HG02763 (cell line): Measurements from ENCODE around the gene ZAR1.
"Not testable (repeated sequence)": the region's sequence is repeated elsewhere in the genome, so short reads cannot be mapped to it uniquely, and the experiment has no call there.

Source experiments
- ATAC-seq: cut with Tn5 transposase; IDR thresholded peaks from one replicate; pipeline ENCODE4 v1.9.1; 2021; ENCODE audit warnings: mild to moderate bottlenecking, moderate library complexity; ENCODE audit not compliant: unreplicated experiment

The ZAR1 gene, protein sequence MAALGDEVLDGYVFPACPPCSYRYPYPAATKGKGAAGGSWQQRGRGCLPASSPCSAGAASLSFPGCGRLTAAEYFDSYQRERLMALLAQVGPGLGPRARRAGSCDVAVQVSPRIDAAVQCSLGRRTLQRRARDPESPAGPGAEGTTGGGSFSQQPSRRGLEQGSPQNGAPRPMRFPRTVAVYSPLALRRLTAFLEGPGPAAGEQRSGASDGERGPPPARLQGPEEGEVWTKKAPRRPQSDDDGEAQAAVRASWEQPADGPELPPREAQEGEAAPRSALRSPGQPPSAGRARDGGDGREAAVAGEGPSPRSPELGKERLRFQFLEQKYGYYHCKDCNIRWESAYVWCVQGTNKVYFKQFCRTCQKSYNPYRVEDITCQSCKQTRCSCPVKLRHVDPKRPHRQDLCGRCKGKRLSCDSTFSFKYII

GRCh38 chr4:48490012-48490679, at the start of gene ZAR1:
ZAR1 (plus strand) TSS chr4:48490252; CDS start chr4:48490292, 40 bp downstream.
- no peak for ATAC-seq

- not testable (repeated sequence) for ATAC-seq
Measured at GRCh38 chr4:48440914-48441313, 49.1 kb upstream of the ZAR1 start.

- no peak for ATAC-seq
Measured at GRCh38 chr4:48445704-48446103, 44.3 kb upstream of the ZAR1 start.

GRCh38 chr4:48446642-48447041, 43.4 kb upstream of the ZAR1 start:
- ATAC-seq: no peak

DNA sequence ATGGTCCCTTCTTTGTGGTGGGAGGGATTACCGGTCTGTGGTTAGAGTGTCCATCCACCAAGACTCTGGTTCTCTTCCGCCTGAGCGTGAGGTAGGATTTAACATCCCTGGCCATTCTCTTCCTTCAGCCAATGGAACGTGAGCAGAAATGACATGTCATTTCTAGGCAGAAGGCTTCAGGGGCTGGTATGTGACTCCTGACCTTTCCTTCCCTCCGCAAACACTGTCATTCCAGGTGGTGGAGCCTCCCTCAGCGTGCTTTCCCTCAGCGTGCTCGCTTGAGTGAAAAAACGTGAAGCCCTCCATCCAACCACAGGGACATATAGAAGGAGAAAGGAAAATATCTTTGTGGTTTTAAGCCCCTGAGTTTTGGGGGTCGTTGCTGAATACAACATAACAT, 40.9 kb upstream of the ZAR1 start:
- no peak for ATAC-seq

GRCh38 chr4:48450740-48451139, 39.3 kb upstream of the ZAR1 start:
- no peak for ATAC-seq

- ATAC-seq: not testable (repeated sequence)
Measured at GRCh38 chr4:48451656-48452055, 38.4 kb upstream of the ZAR1 start.

DNA sequence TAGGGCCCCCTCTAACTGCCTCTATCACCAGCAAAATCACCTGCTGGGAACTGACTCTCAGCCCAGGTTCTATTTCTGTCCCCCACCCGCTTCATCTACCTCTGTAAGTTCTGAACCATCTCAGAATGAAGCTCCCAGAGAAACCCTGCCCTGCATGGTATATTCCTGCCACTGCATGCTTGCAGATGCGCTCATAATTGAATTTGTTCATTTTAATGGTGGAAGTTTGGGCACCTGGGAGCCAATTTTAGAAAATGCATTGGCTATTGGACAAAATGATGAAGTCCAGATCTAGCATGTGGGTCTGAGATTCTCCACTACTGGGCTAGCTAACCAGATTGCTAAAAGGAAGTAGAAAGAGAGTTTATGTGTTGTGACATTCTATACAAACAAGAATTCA, 35.5 kb upstream of the ZAR1 start:
- ATAC-seq: no peak

- ATAC-seq: no peak
Measured at GRCh38 chr4:48461000-48461399, 29.1 kb upstream of the ZAR1 start.

DNA sequence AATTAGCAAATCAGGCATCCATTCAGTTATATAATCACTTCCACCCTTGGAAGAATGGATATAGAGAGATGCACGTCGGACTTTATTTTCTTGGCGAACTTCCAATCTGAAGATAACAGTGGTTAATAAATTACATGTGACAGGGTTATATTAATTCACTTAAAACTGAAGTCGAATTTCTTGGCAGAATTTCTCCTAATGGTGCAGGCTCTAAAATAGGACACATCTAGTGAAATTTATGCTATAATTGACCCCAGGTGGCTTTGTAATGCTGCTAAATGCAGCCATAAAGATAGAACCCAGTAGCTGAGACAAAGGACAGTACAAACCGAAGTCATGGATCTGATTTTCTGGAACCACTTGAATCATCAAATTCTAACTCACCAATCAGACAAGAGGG, 27.7 kb upstream of the ZAR1 start:
- no peak for ATAC-seq

DNA sequence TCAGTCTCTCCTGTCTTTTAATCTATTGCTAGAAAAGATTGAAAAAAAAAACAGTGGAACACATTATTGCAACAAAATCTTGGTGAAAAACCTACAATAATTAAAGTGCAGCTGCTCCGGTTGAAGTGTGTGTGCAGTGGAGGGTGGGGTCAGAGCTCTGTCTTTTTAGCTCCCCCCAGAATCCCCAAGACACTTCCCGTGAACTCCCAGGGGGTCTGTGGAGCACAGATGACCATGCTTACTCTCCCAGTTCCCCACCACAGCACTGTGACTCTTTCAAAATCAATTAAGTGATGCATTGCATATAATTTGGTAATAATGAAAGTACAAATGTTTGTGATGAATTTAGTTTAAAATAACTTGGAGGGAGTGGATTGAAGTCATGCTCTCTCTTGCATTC, 22.6 kb upstream of the ZAR1 start:
- ATAC-seq: no peak

GRCh38 chr4:48467891-48468290, 22.2 kb upstream of the ZAR1 start:
- ATAC-seq: no peak

DNA sequence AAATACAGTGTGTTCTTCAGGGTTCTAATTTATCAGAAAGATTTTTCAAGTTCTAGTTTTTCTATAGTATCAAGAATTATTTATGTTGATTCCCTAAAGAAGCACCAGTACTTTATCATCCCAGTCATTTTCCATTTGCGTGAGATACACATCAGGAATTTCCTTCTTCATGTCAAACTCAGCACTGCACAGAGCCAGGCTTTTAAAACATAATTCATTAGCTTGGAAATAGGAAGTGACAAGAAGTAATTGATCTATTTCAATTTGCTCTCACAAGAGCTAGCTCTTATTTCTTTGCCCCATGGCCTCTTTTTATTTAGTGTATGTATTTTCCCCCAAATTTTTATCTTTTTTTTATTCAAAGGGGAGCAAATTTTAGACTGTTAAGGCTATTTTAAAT, 19.9 kb upstream of the ZAR1 start:
- no peak for ATAC-seq

DNA sequence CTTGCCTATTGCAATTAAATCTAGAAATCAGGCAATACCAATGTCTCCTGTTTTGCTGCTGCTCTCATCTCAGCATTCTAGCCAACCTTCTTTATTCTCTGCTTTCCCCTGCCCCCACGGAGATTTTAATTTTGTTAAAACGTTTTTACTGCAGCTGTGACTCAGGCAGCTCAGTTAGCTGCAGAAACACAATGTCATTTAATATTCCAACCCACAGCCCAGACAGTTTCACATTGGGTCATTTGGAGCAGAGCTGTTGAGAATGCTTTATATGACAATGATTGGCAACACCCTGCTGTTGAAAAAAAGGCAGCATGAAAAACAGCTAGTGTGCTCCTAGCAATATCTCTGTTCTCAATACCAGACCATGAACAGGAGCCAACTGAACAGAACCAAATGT, 19.5 kb upstream of the ZAR1 start:
- ATAC-seq: no peak

DNA sequence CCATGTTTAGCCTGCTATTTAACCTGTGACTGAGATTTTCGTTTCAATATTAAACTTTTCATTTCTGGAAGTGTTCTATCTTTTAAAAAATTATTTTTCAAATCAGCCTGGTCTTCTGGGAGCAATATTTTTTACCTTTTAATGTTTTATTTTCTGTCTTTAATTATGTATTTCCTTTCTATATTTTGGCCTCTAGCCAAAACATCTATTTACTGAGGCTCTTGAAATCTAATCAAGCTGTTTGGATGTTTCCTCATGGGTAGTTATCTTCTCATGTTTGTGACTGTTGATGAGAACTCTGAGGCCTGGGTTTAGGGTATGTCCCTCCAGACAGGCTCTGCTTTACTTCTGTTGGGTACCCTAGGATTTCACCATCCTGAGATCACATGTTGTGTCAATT, 17.3 kb upstream of the ZAR1 start:
- no peak for ATAC-seq

GRCh38 chr4:48475770-48476169, 14.3 kb upstream of the ZAR1 start:
- no peak for ATAC-seq

- no peak for ATAC-seq
Measured at GRCh38 chr4:48478273-48478672, 11.8 kb upstream of the ZAR1 start.

GRCh38 chr4:48481581-48481980, 8.5 kb upstream of the ZAR1 start:
- no peak for ATAC-seq

- ATAC-seq: no peak
Measured at GRCh38 chr4:48483006-48483776, 6.9 kb upstream of the ZAR1 start, which contains the start of gene SLC10A4. SLC10A4 (plus strand) TSS chr4:48483343; CDS start chr4:48483562, 219 bp downstream.

GRCh38 chr4:48483777-48484493, 6.1 kb upstream of the ZAR1 start:
- ATAC-seq: no peak
